HepG2 (cell line): Measurements from ENCODE around the gene GGA3. TPM values are rescaled to one million over a fixed set of nuclear protein-coding genes. Genes with fewer than 3 reads are reported as not detected.
A peak's percentile ranks its signal among the peaks of the same experiment; 100 is the strongest.

Experiments
- FIP1L1 ChIP-seq: fragments of 200-400 bp; formaldehyde crosslinking; IDR thresholded peaks from 2 replicates; pipeline ENCODE4 v1.6.1; 2018; ENCODE audit warnings: low read depth, mild to moderate bottlenecking, low read length, moderate library complexity, borderline replicate concordance; ENCODE audit not compliant: insufficient read depth
- KMT2A ChIP-seq: sonication (generic); formaldehyde crosslinking; IDR thresholded peaks from 2 replicates; pipeline ENCODE4 v1.4.0; 2020; ENCODE audit warnings: missing genetic modification reagents
- PTBP1 ChIP-seq: fragments of 200-400 bp; formaldehyde crosslinking; IDR thresholded peaks from 2 replicates; pipeline ENCODE4 v1.6.1; 2018; ENCODE audit warnings: low read length, low read depth; ENCODE audit not compliant: poor library complexity, severe bottlenecking
- SALL1 ChIP-seq: sonication (generic); formaldehyde crosslinking; IDR thresholded peaks from 2 replicates; pipeline ENCODE4 v1.8.0; 2022; ENCODE audit warnings: mild to moderate bottlenecking, missing genetic modification reagents
- SMAD3 ChIP-seq: sonication (generic); formaldehyde crosslinking; IDR thresholded peaks from 2 replicates; pipeline ENCODE4 v1.4.0; 2020; ENCODE audit warnings: missing genetic modification reagents
- TBL1XR1 ChIP-seq: fragments of 150-350 bp; IDR thresholded peaks from 2 replicates; pipeline ENCODE4 v1.6.1; 2014; ENCODE audit warnings: borderline replicate concordance, low read length; ENCODE audit not compliant: partially characterized antibody
- TCF12 ChIP-seq, 2 experiments: fragments of 450-650 bp in 1 of 2; sonication (generic) in 1 of 2; formaldehyde crosslinking in 1 of 2; IDR thresholded peaks; 2 replicates each; pipeline versions ENCODE4 v1.6.1 to v1.8.0; 2017 to 2022; ENCODE audit warnings: antibody characterized with exemption in 1 of 2, mild to moderate bottlenecking in 1 of 2, missing genetic modification reagents in 1 of 2, moderate library complexity in 1 of 2
- TOE1 ChIP-seq: sonication (generic); formaldehyde crosslinking; IDR thresholded peaks from 2 replicates; pipeline ENCODE4 v1.4.0; 2020; ENCODE audit warnings: mild to moderate bottlenecking, missing genetic modification reagents
- ZMYM4 ChIP-seq: sonication (generic); formaldehyde crosslinking; IDR thresholded peaks from 2 replicates; pipeline ENCODE4 v1.8.1; 2023; ENCODE audit warnings: mild to moderate bottlenecking, missing genetic modification reagents
- ZNF253 ChIP-seq: sonication (generic); formaldehyde crosslinking; IDR thresholded peaks from 2 replicates; pipeline ENCODE4 v1.8.0; 2022; ENCODE audit warnings: mild to moderate bottlenecking, missing genetic modification reagents, borderline replicate concordance
- ZNF3 ChIP-seq: IDR thresholded peaks from 2 replicates; pipeline ENCODE4 v1.7.0; 2017; ENCODE audit warnings: inconsistent platforms
- ZNF605 ChIP-seq: sonication (generic); formaldehyde crosslinking; IDR thresholded peaks from 2 replicates; pipeline ENCODE4 v1.8.0; 2022; ENCODE audit warnings: mild to moderate bottlenecking, missing genetic modification reagents
- polyA plus RNA-seq, 8 experiments: library from polyadenylated mRNA; depleted of rRNA in 3 of 8; stranded (reverse) in 7 of 8; unstranded in 1 of 8; fragments of >200 nt; fragmentation: Illumina TruSeq in 4 of 8; extraction: Trizol in 4 of 8; gene quantifications; 2 replicates each; pipeline versions ENCODE4 v1.2.1 to v1.2.3, GENCODE V29; 2011 to 2016; ENCODE audit warnings: low read depth in 4 of 8, missing spikeins in 1 of 8, mixed read lengths in 1 of 8; ENCODE audit not compliant: insufficient read depth in 1 of 8
- total RNA-seq, 5 experiments: library from RNA; depleted of rRNA; stranded (reverse); fragments of >200 nt; fragmentation: Illumina TruSeq; extraction: Trizol; gene quantifications; 2 replicates each; pipeline ENCODE4 v1.2.3, GENCODE V29; 2016; ENCODE audit warnings: low read depth in 1 of 5
- TF ChIP-seq, protein P1 (sequence below): IDR thresholded peaks from 2 replicates; pipeline ENCODE4 v1.6.1; 2016; ENCODE audit warnings: mild to moderate bottlenecking
- TF ChIP-seq, protein P2 (sequence below): sonication (generic); formaldehyde crosslinking; IDR thresholded peaks from 2 replicates; pipeline ENCODE4 v1.5.0; 2020; ENCODE audit warnings: missing genetic modification reagents
- TF ChIP-seq, protein P3 (sequence below): IDR thresholded peaks from 2 replicates; pipeline ENCODE4 v1.6.1; 2016; ENCODE audit warnings: low read depth, control low read depth
- TF ChIP-seq, protein P4 (sequence below): sonication (generic); formaldehyde crosslinking; IDR thresholded peaks from 2 replicates; pipeline ENCODE4 v1.4.0; 2020; ENCODE audit warnings: missing genetic modification reagents
- TF ChIP-seq, protein P5 (sequence below): sonication (generic); formaldehyde crosslinking; IDR thresholded peaks from 2 replicates; pipeline ENCODE4 v1.8.1; 2023; ENCODE audit warnings: mild to moderate bottlenecking, missing genetic modification reagents

Gene GGA3
- total and polyA plus RNA-seq, 2 of the 13 experiments (the other 11 are each of a cell fraction or from before 2014, with no cell fraction given): 28.4 to 43.7 TPM

DNA sequence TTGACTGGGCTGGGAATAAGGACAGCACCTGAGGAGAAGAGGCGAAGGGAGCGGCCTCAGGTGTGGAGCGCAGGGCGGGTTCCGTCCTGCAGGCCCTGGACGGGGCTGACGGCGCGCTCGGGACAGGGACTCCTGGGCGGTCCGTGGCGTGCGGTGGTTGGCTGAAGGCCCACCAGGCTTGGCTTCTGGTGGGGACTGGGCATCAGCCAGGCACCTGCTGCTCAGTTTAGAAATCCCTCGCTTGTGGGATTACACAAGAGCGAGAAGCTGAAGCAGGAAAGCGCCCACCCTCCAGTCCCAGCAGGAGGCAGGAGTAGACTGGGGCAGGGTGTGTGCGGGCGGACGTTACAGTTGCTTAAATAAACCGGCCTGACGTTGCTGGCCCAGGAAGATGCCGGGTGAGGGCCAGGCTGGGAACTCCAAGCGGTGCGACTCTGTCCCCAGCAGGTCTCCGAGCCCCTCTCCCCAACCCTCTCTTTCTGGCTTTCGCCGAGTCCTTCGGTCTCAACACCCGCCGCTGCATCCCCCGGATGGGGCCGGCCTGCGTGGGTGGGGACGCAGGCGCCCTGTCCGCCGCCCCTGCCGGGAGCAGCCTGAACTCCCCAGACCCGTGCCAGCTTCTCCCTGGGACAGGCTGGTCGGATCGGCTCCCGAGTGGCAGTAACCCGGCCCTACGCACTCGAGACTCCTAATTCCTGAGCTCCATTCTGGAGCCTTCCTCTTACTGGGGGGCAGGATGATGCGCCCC lies 9.0 kb upstream of the GGA3 start (continued):
- TF ChIP-seq ZNF253 (CRISPR knock-in tag): 0 out of 2 replicates have a peak, but pooled peaks have one; percentile 36
- TF ChIP-seq, protein P1, sequence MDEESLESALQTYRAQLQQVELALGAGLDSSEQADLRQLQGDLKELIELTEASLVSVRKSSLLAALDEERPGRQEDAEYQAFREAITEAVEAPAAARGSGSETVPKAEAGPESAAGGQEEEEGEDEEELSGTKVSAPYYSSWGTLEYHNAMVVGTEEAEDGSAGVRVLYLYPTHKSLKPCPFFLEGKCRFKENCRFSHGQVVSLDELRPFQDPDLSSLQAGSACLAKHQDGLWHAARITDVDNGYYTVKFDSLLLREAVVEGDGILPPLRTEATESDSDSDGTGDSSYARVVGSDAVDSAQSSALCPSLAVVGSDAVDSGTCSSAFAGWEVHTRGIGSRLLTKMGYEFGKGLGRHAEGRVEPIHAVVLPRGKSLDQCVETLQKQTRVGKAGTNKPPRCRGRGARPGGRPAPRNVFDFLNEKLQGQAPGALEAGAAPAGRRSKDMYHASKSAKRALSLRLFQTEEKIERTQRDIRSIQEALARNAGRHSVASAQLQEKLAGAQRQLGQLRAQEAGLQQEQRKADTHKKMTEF (CRISPR knock-in tag): peak; percentile 92; the same call in 1 of the 2 replicates
- 0 out of 2 replicates have a peak, but pooled peaks have one; percentile 50 for TF ChIP-seq ZMYM4 (CRISPR knock-in tag)
- TF ChIP-seq ZNF3: no peak
- peak; percentile 40 for TF ChIP-seq PTBP1
- TF ChIP-seq SALL1: peak; percentile 78
- peak; percentile 70 for TF ChIP-seq KMT2A
- TF ChIP-seq ZNF605: peak; percentile 90
- TF ChIP-seq FIP1L1: no peak
- peak; percentile 79; the same call in 1 of the 2 replicates for TF ChIP-seq TOE1 (CRISPR knock-in tag)
- TF ChIP-seq, protein P2, sequence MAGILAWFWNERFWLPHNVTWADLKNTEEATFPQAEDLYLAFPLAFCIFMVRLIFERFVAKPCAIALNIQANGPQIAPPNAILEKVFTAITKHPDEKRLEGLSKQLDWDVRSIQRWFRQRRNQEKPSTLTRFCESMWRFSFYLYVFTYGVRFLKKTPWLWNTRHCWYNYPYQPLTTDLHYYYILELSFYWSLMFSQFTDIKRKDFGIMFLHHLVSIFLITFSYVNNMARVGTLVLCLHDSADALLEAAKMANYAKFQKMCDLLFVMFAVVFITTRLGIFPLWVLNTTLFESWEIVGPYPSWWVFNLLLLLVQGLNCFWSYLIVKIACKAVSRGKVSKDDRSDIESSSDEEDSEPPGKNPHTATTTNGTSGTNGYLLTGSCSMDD: no peak
- no peak for TF ChIP-seq TCF12 (IDR thresholded peaks at IDR 0.05)
- TF ChIP-seq TCF12 (CRISPR knock-in tag; IDR thresholded peaks at IDR 0.05): peak; percentile 23; the same call in 1 of the 2 replicates
- TF ChIP-seq, protein P3, sequence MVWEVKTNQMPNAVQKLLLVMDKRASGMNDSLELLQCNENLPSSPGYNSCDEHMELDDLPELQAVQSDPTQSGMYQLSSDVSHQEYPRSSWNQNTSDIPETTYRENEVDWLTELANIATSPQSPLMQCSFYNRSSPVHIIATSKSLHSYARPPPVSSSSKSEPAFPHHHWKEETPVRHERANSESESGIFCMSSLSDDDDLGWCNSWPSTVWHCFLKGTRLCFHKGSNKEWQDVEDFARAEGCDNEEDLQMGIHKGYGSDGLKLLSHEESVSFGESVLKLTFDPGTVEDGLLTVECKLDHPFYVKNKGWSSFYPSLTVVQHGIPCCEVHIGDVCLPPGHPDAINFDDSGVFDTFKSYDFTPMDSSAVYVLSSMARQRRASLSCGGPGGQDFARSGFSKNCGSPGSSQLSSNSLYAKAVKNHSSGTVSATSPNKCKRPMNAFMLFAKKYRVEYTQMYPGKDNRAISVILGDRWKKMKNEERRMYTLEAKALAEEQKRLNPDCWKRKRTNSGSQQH (CRISPR knock-in tag): peak; percentile 20; the same call in 1 of the 2 replicates
- TF ChIP-seq, protein P4, sequence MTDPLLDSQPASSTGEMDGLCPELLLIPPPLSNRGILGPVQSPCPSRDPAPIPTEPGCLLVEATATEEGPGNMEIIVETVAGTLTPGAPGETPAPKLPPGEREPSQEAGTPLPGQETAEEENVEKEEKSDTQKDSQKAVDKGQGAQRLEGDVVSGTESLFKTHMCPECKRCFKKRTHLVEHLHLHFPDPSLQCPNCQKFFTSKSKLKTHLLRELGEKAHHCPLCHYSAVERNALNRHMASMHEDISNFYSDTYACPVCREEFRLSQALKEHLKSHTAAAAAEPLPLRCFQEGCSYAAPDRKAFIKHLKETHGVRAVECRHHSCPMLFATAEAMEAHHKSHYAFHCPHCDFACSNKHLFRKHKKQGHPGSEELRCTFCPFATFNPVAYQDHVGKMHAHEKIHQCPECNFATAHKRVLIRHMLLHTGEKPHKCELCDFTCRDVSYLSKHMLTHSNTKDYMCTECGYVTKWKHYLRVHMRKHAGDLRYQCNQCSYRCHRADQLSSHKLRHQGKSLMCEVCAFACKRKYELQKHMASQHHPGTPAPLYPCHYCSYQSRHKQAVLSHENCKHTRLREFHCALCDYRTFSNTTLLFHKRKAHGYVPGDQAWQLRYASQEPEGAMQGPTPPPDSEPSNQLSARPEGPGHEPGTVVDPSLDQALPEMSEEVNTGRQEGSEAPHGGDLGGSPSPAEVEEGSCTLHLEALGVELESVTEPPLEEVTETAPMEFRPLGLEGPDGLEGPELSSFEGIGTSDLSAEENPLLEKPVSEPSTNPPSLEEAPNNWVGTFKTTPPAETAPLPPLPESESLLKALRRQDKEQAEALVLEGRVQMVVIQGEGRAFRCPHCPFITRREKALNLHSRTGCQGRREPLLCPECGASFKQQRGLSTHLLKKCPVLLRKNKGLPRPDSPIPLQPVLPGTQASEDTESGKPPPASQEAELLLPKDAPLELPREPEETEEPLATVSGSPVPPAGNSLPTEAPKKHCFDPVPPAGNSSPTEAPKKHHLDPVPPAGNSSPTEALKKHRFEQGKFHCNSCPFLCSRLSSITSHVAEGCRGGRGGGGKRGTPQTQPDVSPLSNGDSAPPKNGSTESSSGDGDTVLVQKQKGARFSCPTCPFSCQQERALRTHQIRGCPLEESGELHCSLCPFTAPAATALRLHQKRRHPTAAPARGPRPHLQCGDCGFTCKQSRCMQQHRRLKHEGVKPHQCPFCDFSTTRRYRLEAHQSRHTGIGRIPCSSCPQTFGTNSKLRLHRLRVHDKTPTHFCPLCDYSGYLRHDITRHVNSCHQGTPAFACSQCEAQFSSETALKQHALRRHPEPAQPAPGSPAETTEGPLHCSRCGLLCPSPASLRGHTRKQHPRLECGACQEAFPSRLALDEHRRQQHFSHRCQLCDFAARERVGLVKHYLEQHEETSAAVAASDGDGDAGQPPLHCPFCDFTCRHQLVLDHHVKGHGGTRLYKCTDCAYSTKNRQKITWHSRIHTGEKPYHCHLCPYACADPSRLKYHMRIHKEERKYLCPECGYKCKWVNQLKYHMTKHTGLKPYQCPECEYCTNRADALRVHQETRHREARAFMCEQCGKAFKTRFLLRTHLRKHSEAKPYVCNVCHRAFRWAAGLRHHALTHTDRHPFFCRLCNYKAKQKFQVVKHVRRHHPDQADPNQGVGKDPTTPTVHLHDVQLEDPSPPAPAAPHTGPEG (CRISPR knock-in tag): no peak
- peak; percentile 63; the same call in 1 of the 2 replicates for TF ChIP-seq SMAD3 (CRISPR knock-in tag)
- no peak for TF ChIP-seq TBL1XR1
- TF ChIP-seq, protein P5, sequence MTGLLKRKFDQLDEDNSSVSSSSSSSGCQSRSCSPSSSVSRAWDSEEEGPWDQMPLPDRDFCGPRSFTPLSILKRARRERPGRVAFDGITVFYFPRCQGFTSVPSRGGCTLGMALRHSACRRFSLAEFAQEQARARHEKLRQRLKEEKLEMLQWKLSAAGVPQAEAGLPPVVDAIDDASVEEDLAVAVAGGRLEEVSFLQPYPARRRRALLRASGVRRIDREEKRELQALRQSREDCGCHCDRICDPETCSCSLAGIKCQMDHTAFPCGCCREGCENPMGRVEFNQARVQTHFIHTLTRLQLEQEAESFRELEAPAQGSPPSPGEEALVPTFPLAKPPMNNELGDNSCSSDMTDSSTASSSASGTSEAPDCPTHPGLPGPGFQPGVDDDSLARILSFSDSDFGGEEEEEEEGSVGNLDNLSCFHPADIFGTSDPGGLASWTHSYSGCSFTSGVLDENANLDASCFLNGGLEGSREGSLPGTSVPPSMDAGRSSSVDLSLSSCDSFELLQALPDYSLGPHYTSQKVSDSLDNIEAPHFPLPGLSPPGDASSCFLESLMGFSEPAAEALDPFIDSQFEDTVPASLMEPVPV (CRISPR knock-in tag): no peak
